ENCODE results near the gene DLGAP1. TPM values are rescaled to one million over a fixed set of nuclear protein-coding genes. Genes with fewer than 3 reads are reported as not detected.

Gene DLGAP1
- total and polyA plus RNA-seq, 4 donors = 0.06 to 1.2 (median 0.17) TPM; not detected in 1

GRCh38 chr18:3660739-3661515, 794.2 kb downstream of the DLGAP1 start:
- Histone ChIP-seq H3K36me3 (ENCODE audit: control insufficient read depth in 4 of 4, insufficient read depth in 3 of 4, low read depth in 1 of 4, low read length in 3 of 4) (no peaks in the 10 kb centered on the region), H3K27me3 (ENCODE audit: control insufficient read depth in 4 of 4, insufficient read depth in 4 of 4, low read length in 3 of 4) (no peaks in the 10 kb centered on the region), H3K9me3 (ENCODE audit: control insufficient read depth in 4 of 4, low read length in 3 of 4) (no peaks in the 10 kb centered on the region), H3K4me1 (ENCODE audit: control insufficient read depth in 4 of 4, insufficient read depth in 4 of 4, low read length in 3 of 4) (peaks cover 0 to 3% (median 0%) of the 10 kb centered on the region in 4 donors), H3K9ac (ENCODE audit: low read depth in 1 of 2, low read length in 2 of 2) (no peak overlapping the region), H3K4me3 (ENCODE audit: low read depth in 1 of 3, low read length in 3 of 3) (no peak overlapping the region), H3K27ac (ENCODE audit: low read depth in 1 of 2, low read length in 2 of 2) (peak overlapping the region; percentile 43 to 49)
- TF ChIP-seq HNF4G (IDR thresholded peaks at IDR 0.05) = no peak
- no peak for TF ChIP-seq GABPA (IDR thresholded peaks at IDR 0.05 in 1 of 2, conservative IDR thresholded peaks at IDR 0.05 in 1 of 2)
- no peak for TF ChIP-seq HNF4A (conservative IDR thresholded peaks at IDR 0.05)
- no peak for TF ChIP-seq NR2F2 (IDR thresholded peaks at IDR 0.05)
- TF ChIP-seq SP1 (IDR thresholded peaks at IDR 0.05) = no peak
- no peak for TF ChIP-seq EGR1 (IDR thresholded peaks at IDR 0.05; ENCODE audit: low read depth in 2 of 2)
- no peak for TF ChIP-seq CTCF (IDR thresholded peaks at IDR 0.05; ENCODE audit: low read depth, low read length, missing input control)
- TF ChIP-seq, protein P1, sequence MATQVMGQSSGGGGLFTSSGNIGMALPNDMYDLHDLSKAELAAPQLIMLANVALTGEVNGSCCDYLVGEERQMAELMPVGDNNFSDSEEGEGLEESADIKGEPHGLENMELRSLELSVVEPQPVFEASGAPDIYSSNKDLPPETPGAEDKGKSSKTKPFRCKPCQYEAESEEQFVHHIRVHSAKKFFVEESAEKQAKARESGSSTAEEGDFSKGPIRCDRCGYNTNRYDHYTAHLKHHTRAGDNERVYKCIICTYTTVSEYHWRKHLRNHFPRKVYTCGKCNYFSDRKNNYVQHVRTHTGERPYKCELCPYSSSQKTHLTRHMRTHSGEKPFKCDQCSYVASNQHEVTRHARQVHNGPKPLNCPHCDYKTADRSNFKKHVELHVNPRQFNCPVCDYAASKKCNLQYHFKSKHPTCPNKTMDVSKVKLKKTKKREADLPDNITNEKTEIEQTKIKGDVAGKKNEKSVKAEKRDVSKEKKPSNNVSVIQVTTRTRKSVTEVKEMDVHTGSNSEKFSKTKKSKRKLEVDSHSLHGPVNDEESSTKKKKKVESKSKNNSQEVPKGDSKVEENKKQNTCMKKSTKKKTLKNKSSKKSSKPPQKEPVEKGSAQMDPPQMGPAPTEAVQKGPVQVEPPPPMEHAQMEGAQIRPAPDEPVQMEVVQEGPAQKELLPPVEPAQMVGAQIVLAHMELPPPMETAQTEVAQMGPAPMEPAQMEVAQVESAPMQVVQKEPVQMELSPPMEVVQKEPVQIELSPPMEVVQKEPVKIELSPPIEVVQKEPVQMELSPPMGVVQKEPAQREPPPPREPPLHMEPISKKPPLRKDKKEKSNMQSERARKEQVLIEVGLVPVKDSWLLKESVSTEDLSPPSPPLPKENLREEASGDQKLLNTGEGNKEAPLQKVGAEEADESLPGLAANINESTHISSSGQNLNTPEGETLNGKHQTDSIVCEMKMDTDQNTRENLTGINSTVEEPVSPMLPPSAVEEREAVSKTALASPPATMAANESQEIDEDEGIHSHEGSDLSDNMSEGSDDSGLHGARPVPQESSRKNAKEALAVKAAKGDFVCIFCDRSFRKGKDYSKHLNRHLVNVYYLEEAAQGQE (IDR thresholded peaks at IDR 0.05) = no peak
- no peak for TF ChIP-seq RAD21 (IDR thresholded peaks at IDR 0.05)
- no peak for TF ChIP-seq MAX (IDR thresholded peaks at IDR 0.05)
- TF ChIP-seq RXRA (IDR thresholded peaks at IDR 0.05) = no peak
- no peak for TF ChIP-seq ATF3 (IDR thresholded peaks at IDR 0.05)
- no peak for TF ChIP-seq ZBTB33 (IDR thresholded peaks at IDR 0.05)
- no peak for TF ChIP-seq FOXA2 (IDR thresholded peaks at IDR 0.05)
- TF ChIP-seq FOXA1 (IDR thresholded peaks at IDR 0.05) = no peak
- TF ChIP-seq YY1 (IDR thresholded peaks at IDR 0.05) = no peak
- no peak for TF ChIP-seq JUND (IDR thresholded peaks at IDR 0.05)
- no peak for TF ChIP-seq TAF1 (conservative IDR thresholded peaks at IDR 0.05)
- 59% methylated on average over 4 of the region's 4 CpGs for WGBS
- DNase-seq (ENCODE audit: low spot score) = no peak

Data from liver (tissue), 9 donors.